Bronchial epithelial cell (primary cell): ENCODE results near the gene CRTC2. TPM values are rescaled to one million over a fixed set of nuclear protein-coding genes. Genes with fewer than 3 reads are reported as not detected.

Experiments
- DNase-seq: peaks from one replicate; pipeline ENCODE4 v3.0.0-alpha.2; 2010; ENCODE audit warnings: low read depth
- FAIRE-seq: peaks from 2 replicates; lab custom pipeline; 2011; peaks lifted over from hg19 to GRCh38; lab: Jason Lieb, UNC
- H3K27me3 ChIP-seq: 2 replicates; pipeline ENCODE4 v1.5.1; 2011; ENCODE audit warnings: low read length; ENCODE audit not compliant: control insufficient read depth, insufficient read depth
- H3K36me3 ChIP-seq: 2 replicates; pipeline ENCODE4 v1.5.1; 2011; ENCODE audit warnings: low read length; ENCODE audit not compliant: control insufficient read depth, insufficient read depth
- H3K4me3 ChIP-seq: 2 replicates; pipeline ENCODE4 v1.5.1; 2011; ENCODE audit warnings: mild to moderate bottlenecking, low read depth, low read length, control low read depth
- CTCF ChIP-seq: IDR thresholded peaks from 2 replicates; pipeline ENCODE4 v1.5.1; 2011; ENCODE audit warnings: mild to moderate bottlenecking, moderate library complexity, low read length, control low read depth, inconsistent platforms; ENCODE audit not compliant: insufficient read depth, severe bottlenecking
- total RNA-seq: library from RNA; depleted of rRNA; stranded (reverse); fragments of >200 nt; gene quantifications from 2 replicates; pipeline ENCODE4 v1.2.1, GENCODE V29; 2014

The CRTC2 gene
- total RNA-seq, 1 donor from 2014 or later: 2.6 TPM

- no peak for TF ChIP-seq CTCF
- no peak overlapping the region for H3K4me3 ChIP-seq
- peaks cover 36% of the 10 kb centered on the region for H3K36me3 ChIP-seq
- H3K27me3 ChIP-seq: no peaks in the 10 kb centered on the region
- DNase-seq (no peak), FAIRE-seq (no peak)
These were observed 18.9 kb downstream of the CRTC2 start for GRCh38 chr1:153939476-153939875.

- DNase-seq: no peak
- H3K36me3 ChIP-seq: peaks cover 36% of the 10 kb centered on the region
These were observed 19.4 kb downstream of the CRTC2 start for GRCh38 chr1:153938996-153939395.

GRCh38 chr1:153937331-153937730 is 21.1 kb downstream of the CRTC2 start:
- no peak for FAIRE-seq
- Histone ChIP-seq H3K4me3 (no peak overlapping the region), H3K36me3 (peaks cover 36% of the 10 kb centered on the region), H3K27me3 (no peaks in the 10 kb centered on the region)
- TF ChIP-seq CTCF: no peak
- DNase-seq: no peak

More at GRCh38 chr1:153938996-153939395, 19.4 kb downstream of the CRTC2 start:
- no peaks in the 10 kb centered on the region for H3K27me3 ChIP-seq
- no peak for FAIRE-seq
- no peak for TF ChIP-seq CTCF
- no peak overlapping the region for H3K4me3 ChIP-seq

- no peak for FAIRE-seq
- Histone ChIP-seq H3K36me3 (peaks cover 34% of the 10 kb centered on the region), H3K27me3 (no peaks in the 10 kb centered on the region), H3K4me3 (no peak overlapping the region)
- no peak for TF ChIP-seq CTCF
- no peak for DNase-seq
These were observed 22.2 kb downstream of the CRTC2 start for GRCh38 chr1:153936011-153936802.

- no peak overlapping the region for H3K4me3 ChIP-seq
- TF ChIP-seq CTCF: no peak
- FAIRE-seq (no peak), DNase-seq (no peak)
- peaks cover 35% of the 10 kb centered on the region for H3K36me3 ChIP-seq
- no peaks in the 10 kb centered on the region for H3K27me3 ChIP-seq
These were observed 23.7 kb downstream of the CRTC2 start for GRCh38 chr1:153934746-153935145.
